ENCODE results near the gene ATP9B.

The ATP9B gene, protein sequence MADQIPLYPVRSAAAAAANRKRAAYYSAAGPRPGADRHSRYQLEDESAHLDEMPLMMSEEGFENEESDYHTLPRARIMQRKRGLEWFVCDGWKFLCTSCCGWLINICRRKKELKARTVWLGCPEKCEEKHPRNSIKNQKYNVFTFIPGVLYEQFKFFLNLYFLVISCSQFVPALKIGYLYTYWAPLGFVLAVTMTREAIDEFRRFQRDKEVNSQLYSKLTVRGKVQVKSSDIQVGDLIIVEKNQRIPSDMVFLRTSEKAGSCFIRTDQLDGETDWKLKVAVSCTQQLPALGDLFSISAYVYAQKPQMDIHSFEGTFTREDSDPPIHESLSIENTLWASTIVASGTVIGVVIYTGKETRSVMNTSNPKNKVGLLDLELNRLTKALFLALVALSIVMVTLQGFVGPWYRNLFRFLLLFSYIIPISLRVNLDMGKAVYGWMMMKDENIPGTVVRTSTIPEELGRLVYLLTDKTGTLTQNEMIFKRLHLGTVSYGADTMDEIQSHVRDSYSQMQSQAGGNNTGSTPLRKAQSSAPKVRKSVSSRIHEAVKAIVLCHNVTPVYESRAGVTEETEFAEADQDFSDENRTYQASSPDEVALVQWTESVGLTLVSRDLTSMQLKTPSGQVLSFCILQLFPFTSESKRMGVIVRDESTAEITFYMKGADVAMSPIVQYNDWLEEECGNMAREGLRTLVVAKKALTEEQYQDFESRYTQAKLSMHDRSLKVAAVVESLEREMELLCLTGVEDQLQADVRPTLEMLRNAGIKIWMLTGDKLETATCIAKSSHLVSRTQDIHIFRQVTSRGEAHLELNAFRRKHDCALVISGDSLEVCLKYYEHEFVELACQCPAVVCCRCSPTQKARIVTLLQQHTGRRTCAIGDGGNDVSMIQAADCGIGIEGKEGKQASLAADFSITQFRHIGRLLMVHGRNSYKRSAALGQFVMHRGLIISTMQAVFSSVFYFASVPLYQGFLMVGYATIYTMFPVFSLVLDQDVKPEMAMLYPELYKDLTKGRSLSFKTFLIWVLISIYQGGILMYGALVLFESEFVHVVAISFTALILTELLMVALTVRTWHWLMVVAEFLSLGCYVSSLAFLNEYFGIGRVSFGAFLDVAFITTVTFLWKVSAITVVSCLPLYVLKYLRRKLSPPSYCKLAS

DNA sequence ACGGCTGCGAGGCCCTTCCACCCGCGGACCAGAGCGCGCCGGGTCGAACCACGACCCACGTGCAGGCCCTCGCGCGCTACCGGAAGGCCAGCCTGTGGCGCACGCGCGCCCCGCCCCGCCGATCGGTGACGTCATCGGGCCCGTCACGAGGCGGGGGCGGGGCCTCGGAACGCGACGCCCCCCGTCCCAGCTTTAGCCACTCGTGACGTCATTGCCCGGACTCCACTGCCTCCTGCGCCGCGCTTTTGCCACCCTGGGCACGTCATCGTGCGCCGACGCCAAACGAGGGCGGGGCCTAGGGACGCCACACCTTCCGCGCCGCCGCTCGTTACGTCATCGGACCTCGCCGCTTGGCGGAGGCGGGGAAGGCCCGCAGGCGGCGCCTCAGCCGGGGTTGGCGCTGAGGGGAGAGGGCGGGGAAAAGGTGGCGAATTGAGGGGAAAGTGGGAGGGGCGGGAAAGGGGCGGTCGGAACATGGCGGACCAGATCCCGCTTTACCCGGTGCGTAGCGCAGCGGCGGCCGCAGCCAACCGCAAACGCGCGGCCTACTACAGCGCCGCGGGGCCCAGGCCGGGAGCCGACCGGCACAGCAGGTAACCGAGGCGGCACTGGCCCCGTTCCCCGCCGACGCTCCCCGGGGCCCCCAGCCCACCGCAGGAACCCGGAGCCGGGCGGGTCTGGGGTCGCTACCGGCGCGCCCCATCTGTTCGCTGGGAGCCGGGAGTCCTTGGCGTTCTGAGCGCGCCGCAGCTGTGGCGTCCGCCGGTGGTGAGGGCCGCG lies at the start of gene ATP9B:
ATP9B (plus strand) TSS at position 458 of the 780 bp plus-strand sequence; CDS start at position 475, 17 bp downstream.
- peak; percentile 97 to 98 for DNase-seq (ENCODE audit: extremely low read depth in 1 of 2, low read depth in 1 of 2)

DNA sequence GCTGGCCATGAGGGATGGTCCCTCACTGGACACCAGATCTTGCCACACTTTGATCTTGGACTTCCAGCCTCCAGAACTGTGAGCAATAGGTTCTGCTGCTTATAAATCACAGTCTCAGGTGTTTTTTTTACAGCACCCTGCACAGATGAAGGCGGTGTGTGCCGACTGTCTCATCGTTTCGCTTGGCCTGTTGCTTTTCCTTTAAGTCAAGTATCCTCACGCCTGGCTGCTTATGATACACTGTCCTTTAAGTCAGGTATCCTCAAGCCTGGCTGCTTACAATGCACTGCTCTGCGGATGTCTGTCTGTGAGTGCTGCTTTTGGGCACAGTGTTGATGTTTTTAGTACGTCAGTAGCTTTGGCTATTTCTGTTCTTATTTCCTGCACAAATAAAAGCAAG lies 49.3 kb upstream of the ATP9B start:
- no peak for DNase-seq (ENCODE audit: extremely low read depth in 1 of 2, low read depth in 1 of 2)

GRCh38 chr18:79022603-79023002 lies 46.6 kb upstream of the ATP9B start:
- DNase-seq (ENCODE audit: extremely low read depth in 1 of 2, low read depth in 1 of 2), result no peak

DNA sequence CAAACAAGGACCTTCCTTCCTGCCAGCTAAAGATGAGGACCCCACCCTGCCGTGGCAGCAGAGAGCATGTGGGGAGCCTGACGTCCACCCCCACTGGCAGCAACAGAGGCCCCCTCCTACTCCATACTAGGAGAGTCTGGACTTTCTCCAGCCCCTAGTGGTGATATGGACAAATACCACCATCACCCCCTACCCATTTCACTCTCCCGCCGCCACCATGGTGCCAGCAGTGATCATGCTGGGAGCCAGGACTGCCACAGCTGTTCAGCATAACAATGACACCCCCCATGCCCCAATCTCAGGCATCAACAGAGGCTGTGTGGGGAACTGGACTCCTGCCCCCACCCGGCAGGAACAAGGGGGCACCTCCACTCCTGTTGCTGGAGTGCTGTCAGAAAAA lies 42.7 kb upstream of the ATP9B start:
- no peak for DNase-seq (ENCODE audit: extremely low read depth in 1 of 2, low read depth in 1 of 2)

- DNase-seq (ENCODE audit: extremely low read depth in 1 of 2, low read depth in 1 of 2), result no peak
Observed at GRCh38 chr18:79030680-79031079, 38.5 kb upstream of the ATP9B start.

- no peak for DNase-seq (ENCODE audit: extremely low read depth in 1 of 2, low read depth in 1 of 2)
Observed at GRCh38 chr18:79042276-79042675, 26.9 kb upstream of the ATP9B start.

DNA sequence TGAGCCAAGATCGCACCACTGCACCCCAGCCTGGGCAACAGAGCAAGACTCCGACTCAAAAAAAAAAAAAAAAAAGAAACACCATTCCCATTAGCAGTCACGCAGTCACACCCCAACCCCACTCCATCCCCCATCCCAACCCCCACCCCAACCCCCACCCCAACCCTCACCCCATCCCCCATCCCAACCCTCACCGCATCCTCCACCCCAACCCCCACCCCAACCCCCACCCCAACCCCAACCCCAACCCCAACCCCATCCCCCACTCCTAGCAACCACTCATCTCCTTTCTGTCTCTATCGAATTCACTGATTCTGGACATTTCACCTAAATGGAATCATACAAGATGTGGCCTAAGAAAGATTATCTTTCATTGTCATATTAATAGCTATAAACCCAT lies 25.9 kb upstream of the ATP9B start:
- DNase-seq (ENCODE audit: extremely low read depth in 1 of 2, low read depth in 1 of 2), result no peak

- no peak for DNase-seq (ENCODE audit: extremely low read depth in 1 of 2, low read depth in 1 of 2)
Observed at GRCh38 chr18:79046522-79046921, 22.7 kb upstream of the ATP9B start.

- no peak for DNase-seq (ENCODE audit: extremely low read depth in 1 of 2, low read depth in 1 of 2)
Observed at GRCh38 chr18:79047556-79048244, 21.5 kb upstream of the ATP9B start.

DNA sequence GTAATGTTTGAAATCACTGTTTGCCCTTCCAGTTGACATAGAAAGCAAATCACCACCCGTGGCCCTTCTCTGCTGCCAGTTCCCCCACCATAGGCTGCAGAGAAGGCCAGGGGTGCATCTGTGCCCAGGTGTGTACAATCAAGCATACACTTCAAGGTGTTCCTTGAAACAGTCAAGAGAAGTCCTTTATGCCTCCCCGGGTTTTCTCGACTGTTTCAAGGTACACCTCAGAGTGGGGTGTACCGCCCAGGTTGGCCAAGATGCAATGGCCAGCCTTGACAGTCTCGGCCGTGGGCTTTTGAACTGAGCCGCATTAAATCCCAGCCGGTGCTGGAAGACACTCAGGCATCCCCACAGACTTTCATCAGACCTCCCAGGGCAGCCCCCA lies 21.0 kb upstream of the ATP9B start:
- DNase-seq (ENCODE audit: extremely low read depth in 1 of 2, low read depth in 1 of 2), result no peak

- no peak for DNase-seq (ENCODE audit: extremely low read depth in 1 of 2, low read depth in 1 of 2)
Observed at GRCh38 chr18:79049506-79049905, 19.7 kb upstream of the ATP9B start.

DNA sequence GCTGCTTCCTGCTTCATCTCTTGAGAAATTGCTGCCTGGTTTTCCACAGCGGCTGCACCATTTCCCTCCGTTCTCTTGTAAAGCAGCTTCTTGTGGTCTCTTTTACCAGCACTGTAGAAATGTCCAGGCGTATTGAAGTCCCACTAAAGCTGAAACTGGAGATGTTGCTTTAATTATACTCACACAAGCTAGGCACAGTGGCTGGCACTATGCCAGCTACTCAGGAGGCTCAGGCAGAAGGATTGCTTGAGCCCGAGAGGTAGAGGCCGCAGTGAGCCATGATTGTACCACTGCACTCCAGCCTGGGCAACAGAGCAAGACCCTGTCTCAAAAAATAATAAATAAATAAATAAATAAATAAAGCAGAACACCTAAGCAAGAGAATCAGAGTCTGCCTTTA lies 19.2 kb upstream of the ATP9B start:
- no peak for DNase-seq (ENCODE audit: extremely low read depth in 1 of 2, low read depth in 1 of 2)

DNA sequence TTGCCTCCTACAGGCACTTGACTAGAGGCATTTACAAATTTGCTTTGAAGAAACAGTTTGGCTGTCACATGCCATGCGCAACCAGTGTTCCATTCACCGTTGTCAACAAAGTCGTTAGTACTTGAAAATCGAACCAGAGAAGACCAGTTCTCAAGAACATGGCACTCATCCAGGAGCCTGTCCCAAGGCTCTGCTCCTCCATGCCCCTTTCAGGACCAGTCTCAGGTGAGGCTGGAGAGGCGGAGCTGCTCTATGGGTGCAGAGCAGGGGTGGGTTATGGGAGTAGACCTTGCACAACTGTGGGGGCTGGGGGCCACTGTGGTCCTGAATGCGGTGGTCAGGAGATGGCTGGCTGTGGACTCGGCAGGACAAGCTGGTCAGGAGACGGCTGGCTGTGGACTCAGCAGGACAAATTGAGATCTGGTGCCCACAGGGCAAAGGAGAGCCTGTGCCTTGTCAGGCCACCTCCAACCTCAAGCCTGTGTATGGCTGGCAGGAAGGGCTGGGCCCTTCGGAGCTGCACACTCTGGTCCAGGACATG lies 12.3 kb upstream of the ATP9B start:
- DNase-seq (ENCODE audit: extremely low read depth in 1 of 2, low read depth in 1 of 2), result no peak

GRCh38 chr18:79058007-79058406 lies 11.2 kb upstream of the ATP9B start:
- DNase-seq (ENCODE audit: extremely low read depth in 1 of 2, low read depth in 1 of 2), result no peak

- DNase-seq (ENCODE audit: extremely low read depth in 1 of 2, low read depth in 1 of 2), result no peak
Observed at GRCh38 chr18:79062806-79063205, 6.4 kb upstream of the ATP9B start.

DNA sequence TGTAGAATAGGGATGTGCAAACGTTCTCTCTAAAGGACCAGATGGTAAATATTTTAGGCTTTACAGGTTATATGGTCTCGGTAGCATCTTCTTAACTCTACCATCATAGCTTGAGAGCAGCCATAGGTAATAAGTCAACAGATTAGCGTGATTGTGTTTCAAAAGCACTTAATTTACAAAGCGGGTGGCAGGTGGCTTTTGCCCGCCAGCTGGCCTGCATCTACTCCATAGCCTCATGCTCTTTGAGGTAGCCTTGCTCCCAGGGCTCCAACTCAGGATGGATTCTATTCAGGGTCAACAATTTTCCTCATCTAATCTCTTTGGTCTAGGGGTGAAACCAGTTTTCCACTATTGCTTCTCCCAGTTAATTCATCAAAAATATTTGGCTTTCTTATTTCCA lies 5.0 kb upstream of the ATP9B start:
- DNase-seq (ENCODE audit: extremely low read depth in 1 of 2, low read depth in 1 of 2), result no peak

DNA sequence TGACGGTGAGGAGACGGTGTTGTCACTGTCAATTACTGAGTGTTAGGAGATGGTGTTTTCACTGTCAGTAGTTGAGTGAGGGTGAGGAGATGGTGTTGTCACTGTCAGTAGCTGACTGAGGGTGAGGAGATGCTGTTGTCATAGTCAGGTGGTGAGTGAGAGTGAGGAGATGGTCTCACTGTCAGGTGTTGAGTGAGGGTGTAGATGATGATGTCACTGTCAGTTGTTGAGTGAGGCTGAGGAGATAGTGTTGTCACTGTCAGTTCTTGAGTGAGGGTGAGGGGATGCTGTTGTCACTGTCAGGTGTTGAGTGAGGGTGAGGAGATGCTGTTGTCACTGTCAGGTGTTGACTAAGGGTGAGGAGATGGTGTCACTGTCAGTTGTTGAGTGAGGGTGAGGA lies 3.4 kb upstream of the ATP9B start:
- DNase-seq (ENCODE audit: extremely low read depth in 1 of 2, low read depth in 1 of 2), result no peak

GRCh38 chr18:79067611-79068010 lies 1.6 kb upstream of the ATP9B start:
- DNase-seq (ENCODE audit: extremely low read depth in 1 of 2, low read depth in 1 of 2), result no peak

GRCh38 chr18:79068341-79068936 lies 755 bp upstream of the ATP9B start:
- DNase-seq (ENCODE audit: extremely low read depth in 1 of 2, low read depth in 1 of 2), result no peak
